OCI-LY3 (cell line): ENCODE measurements around the gene MRPL42.
"Not testable (repeated sequence)": the region's sequence is repeated elsewhere in the genome, so short reads cannot be mapped to it uniquely, and the experiment has no call there.

ENCODE experiments used
- H2AFZ ChIP-seq: fragments of 200-600, 300-600 bp; shearing (Covaris generic); 2 replicates; pipeline ENCODE4 v1.6.0; 2014; ENCODE audit warnings: antibody characterized with exemption, low read depth, low read length
- H3K27ac ChIP-seq: fragments of 200-600, 300-600 bp; sonication (generic); 2 replicates; pipeline ENCODE4 v1.5.1; 2014; ENCODE audit warnings: mild to moderate bottlenecking, low read length, moderate library complexity, mixed read lengths
- H3K27me3 ChIP-seq: fragments of 200-600, 300-600 bp; sonication (generic); 2 replicates; pipeline ENCODE4 v1.6.1; 2014; ENCODE audit warnings: low read depth, low read length, mixed read lengths
- H3K36me3 ChIP-seq: fragments of 200-600, 300-600 bp; sonication (generic); replicated peaks from 2 replicates; pipeline ENCODE3; 2014; ENCODE audit warnings: low read depth, low read length, mixed read lengths
- H3K4me1 ChIP-seq: fragments of 300-600, 200-600 bp; sonication (generic); 2 replicates; pipeline ENCODE4 v1.6.1; 2014; ENCODE audit warnings: low read length, mixed read lengths
- H3K4me2 ChIP-seq: fragments of 200-600, 300-600 bp; sonication (generic); 2 replicates; pipeline ENCODE4 v1.6.1; 2014; ENCODE audit warnings: low read length, mixed read lengths
- H3K4me3 ChIP-seq: fragments of 300-600, 200-600 bp; sonication (generic); 2 replicates; pipeline ENCODE4 v1.5.1; 2014; ENCODE audit warnings: antibody characterized with exemption, mild to moderate bottlenecking, low read length, moderate library complexity
- H3K79me2 ChIP-seq: fragments of 300-600, 200-600 bp; shearing (Covaris generic); 2 replicates; pipeline ENCODE4 v1.6.1; 2014; ENCODE audit warnings: mild to moderate bottlenecking, low read length, mixed read lengths
- H3K9ac ChIP-seq: fragments of 300-600, 200-600 bp; shearing (Covaris generic); 2 replicates; pipeline ENCODE4 v1.6.0; 2014; ENCODE audit warnings: mild to moderate bottlenecking, low read length, moderate library complexity
- H3K9me3 ChIP-seq: fragments of 200-600, 300-600 bp; shearing (Covaris generic); 2 replicates; pipeline ENCODE4 v1.6.1; 2014; ENCODE audit warnings: low read length, mixed read lengths; ENCODE audit not compliant: insufficient read depth
- H4K20me1 ChIP-seq: fragments of 200-600, 300-600 bp; sonication (generic); 2 replicates; pipeline ENCODE4 v1.6.1; 2016; ENCODE audit warnings: low read length, mixed read lengths; ENCODE audit not compliant: insufficient read depth
- CTCF ChIP-seq: fragments of 200-600, 300-600 bp; sonication (generic); IDR thresholded peaks from 2 replicates; pipeline ENCODE4 v1.5.1; 2014; ENCODE audit warnings: antibody characterized with exemption, low read length, low read depth
- EZH2phosphoT487 ChIP-seq: fragments of 200-600 bp; shearing (Covaris generic); IDR thresholded peaks from 2 replicates; pipeline ENCODE4 v1.6.1; 2018; ENCODE audit warnings: antibody characterized with exemption, mixed run types, low read depth

Gene MRPL42

GRCh38 chr12:93550748-93551611 is 83.7 kb downstream of the MRPL42 start:
- H3K4me1 ChIP-seq: peaks cover 10% of the 10 kb centered on the region
- no peaks in the 10 kb centered on the region for H3K36me3 ChIP-seq
- TF ChIP-seq CTCF (no peak), EZH2phosphoT487 (no peak)
- H4K20me1 ChIP-seq: no peaks in the 10 kb centered on the region
- H2AFZ ChIP-seq: no peak overlapping the region
- H3K27ac ChIP-seq: no peak overlapping the region
- H3K79me2 ChIP-seq: no peaks in the 10 kb centered on the region
- no peaks in the 10 kb centered on the region for H3K9me3 ChIP-seq
- H3K4me2 ChIP-seq: no peak overlapping the region
- H3K4me3 ChIP-seq: no peak overlapping the region
- H3K27me3 ChIP-seq: no peaks in the 10 kb centered on the region
- no peak overlapping the region for H3K9ac ChIP-seq

GRCh38 chr12:93552427-93552826 is 85.1 kb downstream of the MRPL42 start:
- Histone ChIP-seq H4K20me1 (no peaks in the 10 kb centered on the region), H3K9me3 (no peaks in the 10 kb centered on the region), H3K36me3 (no peaks in the 10 kb centered on the region), H3K27ac (no peak overlapping the region), H3K4me1 (peaks cover 10% of the 10 kb centered on the region), H2AFZ (no peak overlapping the region), H3K4me2 (no peak overlapping the region), H3K9ac (no peak overlapping the region), H3K4me3 (no peak overlapping the region), H3K79me2 (no peaks in the 10 kb centered on the region), H3K27me3 (no peaks in the 10 kb centered on the region)
- TF ChIP-seq CTCF (no peak), EZH2phosphoT487 (no peak)

DNA sequence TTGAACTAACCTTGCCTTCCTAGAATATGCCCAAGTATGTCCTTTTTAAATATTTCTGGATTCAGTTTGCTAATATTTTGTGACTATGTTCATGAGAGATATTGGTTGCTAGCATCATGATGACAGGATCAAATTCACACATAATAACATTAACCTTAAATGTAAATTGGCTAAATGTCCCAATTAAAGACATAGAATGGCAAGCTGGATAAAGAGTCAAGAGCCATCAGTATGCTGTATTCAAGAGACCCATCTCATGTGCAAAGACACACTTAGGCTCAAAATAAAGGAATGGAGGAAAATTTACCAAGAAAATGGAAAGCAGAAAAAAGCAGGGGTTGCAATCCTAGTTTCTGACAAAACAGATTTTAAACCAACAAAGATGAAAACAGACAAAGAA is 90.6 kb downstream of the MRPL42 start:
- not testable (repeated sequence) for H4K20me1 ChIP-seq, H3K9ac ChIP-seq, H3K4me2 ChIP-seq, H3K27ac ChIP-seq, H3K27me3 ChIP-seq, H3K79me2 ChIP-seq, H2AFZ ChIP-seq, H3K9me3 ChIP-seq, H3K4me3 ChIP-seq, H3K36me3 ChIP-seq
- peaks cover 10% of the 10 kb centered on the region for H3K4me1 ChIP-seq

- H2AFZ ChIP-seq, H3K4me1 ChIP-seq, H3K9ac ChIP-seq, H3K9me3 ChIP-seq, H3K27ac ChIP-seq, H3K4me3 ChIP-seq, H3K27me3 ChIP-seq, H3K79me2 ChIP-seq, H3K36me3 ChIP-seq, H4K20me1 ChIP-seq, H3K4me2 ChIP-seq: not testable (repeated sequence)
Measured at GRCh38 chr12:93558685-93559084, 91.4 kb downstream of the MRPL42 start.

GRCh38 chr12:93563807-93564538 is 96.7 kb downstream of the MRPL42 start:
- no peak overlapping the region for H2AFZ ChIP-seq
- H3K36me3 ChIP-seq: no peaks in the 10 kb centered on the region
- H3K27me3 ChIP-seq: no peaks in the 10 kb centered on the region
- no peak overlapping the region for H3K4me2 ChIP-seq
- H3K79me2 ChIP-seq: no peaks in the 10 kb centered on the region
- H4K20me1 ChIP-seq: no peaks in the 10 kb centered on the region
- no peak overlapping the region for H3K9ac ChIP-seq
- H3K4me1 ChIP-seq: no peaks in the 10 kb centered on the region
- no peak overlapping the region for H3K4me3 ChIP-seq
- peak; percentile 33 for TF ChIP-seq CTCF
- no peak for TF ChIP-seq EZH2phosphoT487
- peaks cover 2% of the 10 kb centered on the region; the same call in 1 of the 2 replicates for H3K9me3 ChIP-seq
- H3K27ac ChIP-seq: no peak overlapping the region
